Amygdala (tissue), 56 donors: ENCODE data around the gene FAAH2.
"Not testable (repeated sequence)": the region's sequence is repeated elsewhere in the genome, so short reads cannot be mapped to it uniquely, and the experiment has no call there.

Experiments used
- DNase-seq, 56 donors: peaks; one replicate each; lab custom pipeline; 2025; lab: John Stamatoyannopoulos, UW

FAAH2 gene

DNA sequence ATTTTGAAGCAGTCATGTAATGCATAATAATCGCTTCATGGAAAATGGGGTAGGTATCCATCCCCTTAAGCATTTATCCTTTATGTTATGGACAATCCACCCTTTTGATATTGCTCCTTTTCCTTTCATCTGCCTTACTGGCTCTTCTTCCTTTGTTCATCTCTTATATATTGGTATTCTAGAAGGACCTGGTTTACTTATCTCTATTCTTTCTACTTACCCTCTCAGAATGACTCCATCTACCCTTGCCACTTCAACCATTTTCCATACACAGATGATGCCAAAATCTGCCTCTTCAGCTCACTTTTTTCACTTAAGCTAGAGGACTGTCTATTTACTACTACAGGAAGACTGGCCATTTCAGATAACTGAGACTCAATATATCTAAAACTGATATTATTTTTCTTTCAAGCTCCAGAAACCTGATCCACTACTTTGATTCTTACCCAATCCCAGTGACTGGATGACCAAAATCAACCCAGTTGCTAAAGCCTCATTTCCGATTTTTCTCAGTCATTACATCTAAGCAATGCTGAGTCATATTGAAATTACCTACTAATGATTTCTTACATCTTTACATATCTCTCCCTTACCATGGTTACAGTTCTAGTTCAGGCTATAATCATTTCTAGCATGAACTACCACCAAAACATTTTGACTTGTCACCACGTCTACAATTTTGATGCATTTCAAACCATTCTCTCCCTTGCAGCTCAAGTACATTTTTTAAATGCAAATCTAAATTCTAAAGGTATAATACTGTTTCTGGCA lies 93.7 kb downstream of the FAAH2 start:
- DNase-seq, result no peak

DNA sequence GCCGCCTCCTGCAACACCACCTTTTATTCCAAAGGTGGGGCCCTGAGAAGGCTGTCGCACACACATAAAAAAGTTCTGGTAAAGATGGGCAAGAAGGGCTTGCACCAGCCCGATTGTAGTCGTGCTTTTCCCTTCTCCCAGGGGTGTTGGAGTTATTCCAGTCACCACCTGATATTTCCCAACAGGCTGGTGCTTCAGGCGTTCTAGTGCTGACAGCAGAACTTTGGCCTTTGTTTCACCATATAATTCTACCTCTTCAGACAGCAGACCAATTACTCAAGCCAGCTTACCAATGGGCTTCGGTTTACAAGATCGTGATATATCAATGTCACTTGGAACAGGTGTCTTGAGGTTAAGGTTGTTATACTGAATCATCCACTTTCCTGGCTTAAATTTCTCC lies 107.7 kb downstream of the FAAH2 start:
- not testable (repeated sequence) for DNase-seq

DNA sequence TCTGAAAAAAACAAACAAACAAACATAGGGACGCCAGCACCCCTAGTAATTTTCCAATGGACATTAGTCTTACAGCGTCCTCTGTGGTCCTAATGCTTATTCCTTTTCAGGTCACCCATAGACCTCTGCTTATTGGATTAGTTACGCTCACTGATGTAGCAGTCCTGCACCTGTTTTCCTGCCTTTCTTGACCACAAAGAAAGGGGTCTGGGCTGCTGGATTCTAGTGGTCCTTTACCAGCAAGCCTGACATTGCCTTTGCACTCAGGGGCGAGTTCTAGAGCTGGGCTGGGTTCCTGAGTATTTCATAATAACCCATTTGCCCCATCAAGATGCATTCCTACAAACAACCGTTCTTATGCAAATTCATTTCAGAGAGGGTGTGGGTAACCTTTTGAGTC lies 116.7 kb downstream of the FAAH2 start:
- not testable (repeated sequence) for DNase-seq

DNA sequence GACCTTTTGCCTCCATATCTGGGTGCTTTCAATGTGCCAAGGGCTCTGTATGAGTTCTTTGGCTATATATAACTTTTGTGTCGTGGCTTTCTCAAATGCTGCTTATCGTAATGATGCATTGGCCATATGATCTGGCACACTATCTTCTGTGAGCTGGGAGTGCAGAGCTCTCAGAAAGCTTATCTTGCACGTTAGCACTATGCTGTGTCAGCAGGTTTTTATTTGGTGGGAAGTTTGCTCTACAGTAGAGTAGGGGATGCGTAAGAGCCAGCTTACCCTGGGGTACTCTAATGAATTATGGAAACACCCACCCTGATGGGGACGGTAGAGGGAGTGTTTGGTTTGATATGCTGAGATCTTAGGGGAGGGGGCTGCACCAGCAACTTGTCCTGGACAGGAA lies 119.6 kb downstream of the FAAH2 start:
- DNase-seq, result no peak

DNA sequence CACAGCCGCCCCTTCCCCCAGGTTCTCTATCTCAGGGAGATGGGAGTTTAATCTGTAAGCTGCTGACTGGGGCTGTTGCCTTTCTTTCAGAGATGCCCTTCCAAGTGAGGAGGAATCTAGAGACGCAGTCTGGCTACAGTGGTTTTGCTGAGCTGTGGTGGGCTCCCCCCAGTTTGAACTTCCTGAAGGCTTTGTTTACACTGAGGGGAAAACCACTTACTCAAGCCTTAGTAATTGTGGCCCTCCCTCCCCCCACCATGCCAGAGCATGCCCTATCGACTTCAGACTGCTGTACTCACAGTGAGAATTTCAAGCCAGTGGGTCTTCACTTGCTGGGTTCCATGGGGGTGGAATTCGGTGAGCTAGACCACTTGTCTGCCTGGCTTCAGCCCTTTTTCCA lies 131.3 kb downstream of the FAAH2 start:
- DNase-seq, result no peak

DNA sequence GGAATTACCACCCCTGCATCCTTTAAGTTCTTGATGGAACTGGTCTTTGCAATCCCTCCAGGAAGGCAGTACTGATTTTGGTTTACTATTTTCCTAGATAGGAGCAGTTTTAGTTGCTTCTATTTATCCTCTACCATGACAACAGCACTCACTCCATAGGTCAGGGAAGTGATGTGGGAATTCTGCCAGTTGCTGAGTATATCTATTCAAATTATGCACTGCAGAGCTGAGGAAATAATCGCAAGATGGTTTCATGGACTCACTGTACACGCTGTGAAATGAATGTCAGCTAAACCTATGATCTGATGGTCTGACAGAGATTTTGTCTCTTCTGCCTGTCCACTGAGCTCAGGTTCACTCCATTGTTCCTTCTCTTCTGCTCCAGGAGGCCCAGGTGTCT lies 135.8 kb downstream of the FAAH2 start:
- no peak for DNase-seq

DNA sequence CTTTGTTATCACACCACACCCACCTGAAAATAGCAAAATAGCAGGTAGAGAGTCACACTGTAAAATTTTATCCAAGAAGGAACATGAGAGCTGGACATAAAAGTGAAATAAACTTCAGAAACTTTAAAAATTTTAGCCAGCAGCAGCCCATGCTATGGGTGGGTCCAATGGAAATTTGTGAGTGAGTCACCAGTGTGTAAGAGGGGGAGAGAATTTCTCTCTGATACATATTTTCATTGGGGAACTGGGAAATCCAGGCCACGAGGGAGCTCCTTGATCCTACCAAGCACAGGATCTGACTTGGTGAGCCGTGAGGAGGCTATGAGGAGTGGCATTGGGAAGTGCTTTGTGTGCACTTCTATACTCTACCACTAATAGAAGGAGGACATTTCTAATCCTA lies 136.3 kb downstream of the FAAH2 start:
- DNase-seq, result no peak

DNA sequence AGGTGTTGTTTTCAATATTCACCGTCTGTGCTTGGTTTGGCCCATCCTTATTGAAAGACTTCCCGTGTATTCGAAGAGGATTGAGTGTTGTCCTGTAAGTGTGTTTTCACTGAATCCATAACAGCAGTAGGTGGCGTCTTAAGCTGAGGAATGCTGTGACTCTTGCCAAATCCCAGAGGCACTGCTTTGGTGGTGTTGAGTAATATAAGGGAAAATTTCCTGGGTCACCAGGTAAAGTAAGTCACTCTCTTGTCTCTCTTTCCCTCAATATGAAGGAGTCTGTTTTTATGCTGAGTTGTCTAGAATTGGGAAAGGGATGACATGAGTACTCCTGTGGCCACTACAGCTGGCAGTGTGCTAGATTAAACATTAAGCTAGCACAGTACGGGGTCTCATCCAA lies 158.6 kb downstream of the FAAH2 start:
- no peak for DNase-seq

DNA sequence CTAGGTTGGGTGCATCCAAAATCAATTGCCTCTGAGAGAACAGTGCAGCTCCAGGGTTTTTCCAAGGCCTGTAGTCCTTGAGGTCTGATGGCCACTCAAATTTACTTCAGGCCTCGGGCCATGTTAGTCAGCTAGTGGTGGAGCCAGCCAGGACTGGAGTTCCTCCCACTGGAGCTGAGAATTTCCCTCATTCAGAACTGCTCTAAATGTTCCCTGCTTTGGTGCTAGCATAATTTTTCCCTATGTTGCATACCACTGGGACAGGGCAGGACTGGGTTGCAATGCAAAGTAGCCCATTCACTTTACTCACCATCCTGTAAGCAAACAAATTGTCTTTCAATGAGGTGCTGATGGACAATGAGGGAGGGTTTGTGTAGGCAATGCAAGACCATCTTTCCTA lies 159.3 kb downstream of the FAAH2 start:
- DNase-seq, result no peak

DNA sequence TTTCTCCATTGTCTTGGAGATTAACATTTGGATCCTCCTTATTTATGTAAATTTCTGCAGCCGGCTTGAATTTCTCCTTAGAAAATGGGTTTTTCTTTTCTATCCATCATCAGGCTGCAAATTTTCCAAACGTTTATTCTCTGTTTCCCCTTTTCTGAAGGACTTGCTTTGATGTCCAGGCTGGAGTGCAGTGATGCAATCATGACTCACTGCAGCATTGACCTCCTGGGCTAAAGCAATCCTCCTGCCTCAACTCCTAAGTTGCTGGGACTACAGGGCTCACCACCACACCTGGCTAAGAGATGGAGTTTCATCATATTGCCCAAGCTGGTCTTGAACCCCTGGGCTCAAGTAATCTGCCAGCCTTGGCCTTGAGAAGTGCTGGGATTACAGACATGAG lies 161.3 kb downstream of the FAAH2 start:
- DNase-seq, result no peak

DNA sequence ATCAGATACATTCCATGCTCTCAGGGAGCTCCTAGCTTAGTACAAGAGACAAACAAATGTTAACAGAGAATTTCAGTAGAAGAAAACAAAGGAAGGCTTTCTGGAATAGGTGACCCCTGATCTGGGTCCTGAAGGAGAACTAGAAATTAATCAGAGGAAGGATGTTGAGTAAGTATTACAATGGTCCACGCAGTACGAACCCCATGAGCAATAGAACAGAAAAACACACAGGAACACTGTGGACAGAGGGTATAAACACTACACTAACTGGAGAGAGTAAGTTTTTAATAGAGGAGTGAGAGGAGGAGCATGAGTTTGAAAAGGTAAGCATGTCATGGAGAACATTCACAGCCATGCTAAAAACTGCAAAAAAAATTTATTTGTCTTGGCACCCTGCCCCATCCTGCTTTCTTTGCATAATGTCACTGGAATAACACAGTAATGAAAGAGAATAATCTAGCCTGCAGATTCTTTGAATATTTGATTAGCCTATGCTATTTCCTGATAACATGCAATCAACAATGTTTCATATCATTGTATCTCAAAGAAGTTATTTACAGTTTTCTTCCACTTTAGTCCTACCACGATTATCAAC lies 165.0 kb downstream of the FAAH2 start:
- no peak for DNase-seq

DNA sequence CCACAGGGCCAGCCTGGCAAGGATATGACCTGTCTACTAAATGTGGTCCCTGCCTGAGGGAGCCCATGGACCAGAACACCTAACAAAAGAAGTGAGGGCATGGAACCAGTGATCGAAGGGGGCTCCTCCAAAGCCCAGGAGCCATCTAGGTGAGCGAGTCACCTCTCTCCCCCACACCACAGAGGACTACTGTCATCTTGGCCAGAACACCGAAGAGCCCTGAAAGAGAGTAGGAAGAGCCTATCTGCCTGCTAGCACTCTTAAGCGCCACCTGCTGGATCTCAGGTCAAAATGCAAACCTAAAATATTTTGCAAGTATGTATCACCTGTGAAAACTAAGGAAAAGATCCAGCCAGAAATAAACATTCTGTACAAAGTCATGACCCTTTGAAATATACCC lies 167.4 kb downstream of the FAAH2 start:
- DNase-seq, result peak in 2 of 56 donors; percentile 0 to 2

DNA sequence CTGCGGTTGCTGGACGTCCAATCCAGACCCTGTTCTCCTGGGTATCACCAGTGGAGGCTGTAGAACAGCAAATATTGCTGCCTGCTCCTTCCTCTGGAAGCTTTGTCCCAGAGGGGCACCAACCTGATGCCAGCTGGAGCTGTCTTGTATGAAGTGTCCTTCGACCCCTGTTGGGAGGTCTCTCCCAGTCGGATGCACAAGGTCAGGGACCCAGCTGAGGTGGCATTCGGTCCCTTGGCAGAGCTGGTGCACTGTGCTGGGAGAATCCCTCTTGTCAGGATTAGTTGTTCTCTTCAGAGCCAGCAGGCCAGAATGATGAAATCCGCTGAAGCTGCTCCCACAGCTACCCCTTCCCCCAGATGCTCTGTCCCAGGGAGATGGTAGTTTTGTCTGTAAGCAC lies 195.0 kb downstream of the FAAH2 start:
- DNase-seq, result no peak

DNA sequence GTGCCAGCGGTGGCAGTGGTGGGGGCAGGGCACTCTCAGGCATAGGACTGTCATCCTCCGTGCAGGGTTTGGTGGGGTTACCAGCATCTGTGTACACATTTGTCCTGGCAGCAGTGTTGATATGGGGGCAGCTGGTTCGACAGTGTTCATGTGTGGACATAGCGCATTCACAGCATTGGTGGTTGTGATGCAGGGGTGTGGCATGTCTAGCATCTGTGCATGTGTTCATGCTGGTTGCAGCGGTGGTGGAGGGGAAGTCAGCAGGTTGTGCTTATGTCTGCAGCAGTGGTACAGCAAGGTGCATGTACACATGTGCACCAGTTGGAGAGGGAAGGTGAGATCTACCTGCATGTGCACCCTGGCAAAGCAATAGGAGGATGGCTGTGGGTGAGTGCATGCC lies 230.0 kb downstream of the FAAH2 start:
- DNase-seq, result no peak

DNA sequence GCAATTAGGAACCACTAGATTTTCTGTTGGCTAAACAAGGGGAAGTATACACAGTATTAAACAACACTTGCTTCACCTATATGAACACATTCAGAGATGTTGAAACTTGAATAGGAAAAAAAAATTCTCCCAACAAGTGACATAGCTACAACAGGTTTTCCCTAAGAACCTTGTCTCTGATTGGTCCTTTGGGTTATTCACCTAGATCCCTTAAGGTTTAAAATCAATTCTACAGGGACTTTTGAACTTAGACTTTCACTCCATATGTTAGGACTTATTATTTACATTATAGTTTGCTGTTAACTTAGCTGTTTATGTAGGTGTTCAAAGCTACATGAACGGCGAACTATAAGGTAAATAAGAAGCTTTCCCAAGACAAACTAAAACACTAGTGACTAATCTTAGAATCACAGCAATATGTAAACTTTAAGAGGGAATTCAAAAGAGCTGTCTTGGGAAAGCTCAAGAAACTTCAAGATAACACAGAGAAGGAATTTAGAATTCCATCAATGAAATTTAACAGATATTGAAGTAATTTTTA lies 233.1 kb downstream of the FAAH2 start:
- no peak for DNase-seq

DNA sequence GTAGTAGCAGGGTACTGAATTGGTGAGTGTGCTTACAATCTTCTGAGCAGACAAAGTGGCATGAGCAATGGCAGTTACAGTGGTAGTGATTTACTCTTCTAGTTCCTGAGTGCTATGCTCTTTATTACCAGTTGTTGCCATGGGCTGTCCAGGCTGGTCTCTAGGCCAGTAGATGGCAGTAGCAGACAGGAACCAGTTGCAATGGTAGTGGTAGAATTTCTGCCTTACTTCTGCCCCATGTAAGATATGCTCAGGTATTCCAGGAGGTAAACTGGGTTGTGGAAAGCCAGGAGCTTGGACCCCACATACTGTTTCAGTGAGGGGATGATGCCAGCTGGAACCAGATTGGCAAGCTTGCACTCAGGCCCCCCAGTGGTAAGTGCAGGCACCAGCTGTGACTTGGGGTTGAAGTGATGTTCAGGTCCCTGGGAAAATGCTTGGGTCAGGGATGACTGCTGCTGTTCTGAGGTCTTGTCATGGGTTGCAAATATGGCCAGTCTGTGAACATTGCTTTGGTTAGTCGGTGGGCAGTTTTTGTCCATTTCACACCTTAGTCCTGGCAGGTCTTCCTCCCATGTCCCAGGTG lies 242.3 kb downstream of the FAAH2 start:
- no peak for DNase-seq
